Activated CD4-positive, alpha-beta T cell treated with anti-CD3 and anti-CD28 coated beads for 4 hours (primary cell): ENCODE measurements around the gene CHST11.
A peak's percentile ranks its signal among the peaks of the same experiment; 100 is the strongest.

Experiments used
- DNase-seq, 2 donors: peaks; one replicate each; pipeline ENCODE4 v3.0.0-alpha.2; 2020

Gene CHST11

GRCh38 chr12:104662908-104663307 lies 206.2 kb downstream of the CHST11 start:
- DNase-seq = no peak

- no peak for DNase-seq
These were observed 207.6 kb downstream of the CHST11 start for GRCh38 chr12:104664351-104664750.

GRCh38 chr12:104665296-104665695 lies 208.5 kb downstream of the CHST11 start:
- DNase-seq = no peak

- DNase-seq = no peak
These were observed 210.4 kb downstream of the CHST11 start for GRCh38 chr12:104667139-104667538.

- DNase-seq = no peak
These were observed 211.5 kb downstream of the CHST11 start for GRCh38 chr12:104668274-104668718.

GRCh38 chr12:104669089-104669721 lies 212.5 kb downstream of the CHST11 start:
- no peak for DNase-seq

- no peak for DNase-seq
These were observed 213.1 kb downstream of the CHST11 start for GRCh38 chr12:104669851-104670337.

GRCh38 chr12:104670439-104671408 lies 214.0 kb downstream of the CHST11 start:
- no peak for DNase-seq

GRCh38 chr12:104671409-104672095 lies 214.8 kb downstream of the CHST11 start:
- peak; percentile 90 to 91 for DNase-seq

- DNase-seq = no peak
These were observed 215.3 kb downstream of the CHST11 start for GRCh38 chr12:104672096-104672445.

- DNase-seq = no peak
These were observed 215.9 kb downstream of the CHST11 start for GRCh38 chr12:104672501-104673265.

- DNase-seq = no peak
These were observed 216.5 kb downstream of the CHST11 start for GRCh38 chr12:104673294-104673693.

GRCh38 chr12:104673696-104674482 lies 217.1 kb downstream of the CHST11 start:
- DNase-seq = no peak

GRCh38 chr12:104676636-104677035 lies 219.9 kb downstream of the CHST11 start:
- no peak for DNase-seq

GRCh38 chr12:104677441-104678089 lies 220.8 kb downstream of the CHST11 start:
- no peak for DNase-seq

GRCh38 chr12:104680070-104680469 lies 223.3 kb downstream of the CHST11 start:
- peak in 1 of 2 donors; percentile 22 for DNase-seq

GRCh38 chr12:104680491-104680890 lies 223.7 kb downstream of the CHST11 start:
- peak in 1 of 2 donors; percentile 26 for DNase-seq

- no peak for DNase-seq
These were observed 224.4 kb downstream of the CHST11 start for GRCh38 chr12:104681012-104681690.

GRCh38 chr12:104682790-104683279 lies 226.1 kb downstream of the CHST11 start:
- DNase-seq = peak; percentile 73 to 83

- DNase-seq = no peak
These were observed 227.2 kb downstream of the CHST11 start for GRCh38 chr12:104683831-104684503.
